Progenitor cell of endocrine pancreas (in vitro differentiated cells): ENCODE results near the gene ZNF579. TPM values are rescaled to one million over a fixed set of nuclear protein-coding genes. Genes with fewer than 3 reads are reported as not detected.

Source experiments
- DNase-seq: peaks from one replicate; pipeline ENCODE4 v3.0.0; 2021; ENCODE audit warnings: low spot score; ENCODE audit not compliant: unreplicated experiment
- H3K27ac Mint-ChIP-seq: 2 replicates; pipeline ENCODE4 v1.8.0; 2021; ENCODE audit warnings: mild to moderate bottlenecking, moderate library complexity, mixed read lengths
- H3K27me3 Mint-ChIP-seq: 2 replicates; pipeline ENCODE4 v1.8.0; 2021; ENCODE audit warnings: mixed read lengths
- H3K36me3 Mint-ChIP-seq: 2 replicates; pipeline ENCODE4 v1.8.0; 2022; ENCODE audit warnings: mixed read lengths; ENCODE audit not compliant: insufficient read depth
- H3K4me1 Mint-ChIP-seq: 2 replicates; pipeline ENCODE4 v1.8.0; 2021; ENCODE audit warnings: low read depth, mixed read lengths
- H3K4me3 Mint-ChIP-seq: 2 replicates; pipeline ENCODE4 v1.8.0; 2021; ENCODE audit warnings: low read depth, mild to moderate bottlenecking, moderate library complexity, mixed read lengths
- H3K9me3 Mint-ChIP-seq: 2 replicates; pipeline ENCODE4 v1.8.0; 2021; ENCODE audit warnings: low read depth, mixed read lengths
- total RNA-seq: library from RNA; stranded (reverse); gene quantifications from 2 replicates; pipeline ENCODE4 v1.2.1, GENCODE V29; 2021
- TF ChIP-seq, protein P1 (sequence below): fragments of 200-600 bp; sonication (generic); IDR thresholded peaks from one replicate; pipeline ENCODE4 v1.5.0; 2021; ENCODE audit warnings: antibody characterized with exemption, mild to moderate bottlenecking; ENCODE audit not compliant: unreplicated experiment

Gene ZNF579
- total RNA-seq, 1 donor from 2014 or later, result 29.1 TPM

DNA sequence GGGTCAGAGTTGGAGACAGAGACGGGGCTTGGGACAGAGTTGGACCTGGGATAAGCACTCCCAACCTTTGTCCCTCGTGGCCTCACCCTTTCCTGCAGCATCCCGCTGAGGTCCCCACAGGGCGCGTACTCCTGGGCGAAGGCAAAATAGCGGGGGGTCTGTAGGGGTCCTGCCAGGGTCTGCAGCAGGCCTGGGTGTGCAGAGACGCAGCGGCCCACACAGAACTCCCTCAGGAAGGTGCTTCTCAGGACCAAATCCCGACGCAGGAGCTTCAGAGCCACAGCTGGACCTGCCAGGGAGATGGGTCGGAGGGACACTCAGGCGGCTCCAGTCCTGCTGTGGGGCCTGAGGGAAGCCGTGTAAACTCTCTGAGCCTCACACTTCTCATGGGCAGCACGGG lies 36.6 kb downstream of the ZNF579 start:
- Mint-ChIP-seq H3K27ac (no peak overlapping the region), H3K27me3 (peaks cover 20% of the 10 kb centered on the region), H3K4me3 (no peak overlapping the region), H3K9me3 (peaks cover 4% of the 10 kb centered on the region), H3K4me1 (peaks cover 8% of the 10 kb centered on the region), H3K36me3 (no peaks in the 10 kb centered on the region)
- TF ChIP-seq, protein P1, sequence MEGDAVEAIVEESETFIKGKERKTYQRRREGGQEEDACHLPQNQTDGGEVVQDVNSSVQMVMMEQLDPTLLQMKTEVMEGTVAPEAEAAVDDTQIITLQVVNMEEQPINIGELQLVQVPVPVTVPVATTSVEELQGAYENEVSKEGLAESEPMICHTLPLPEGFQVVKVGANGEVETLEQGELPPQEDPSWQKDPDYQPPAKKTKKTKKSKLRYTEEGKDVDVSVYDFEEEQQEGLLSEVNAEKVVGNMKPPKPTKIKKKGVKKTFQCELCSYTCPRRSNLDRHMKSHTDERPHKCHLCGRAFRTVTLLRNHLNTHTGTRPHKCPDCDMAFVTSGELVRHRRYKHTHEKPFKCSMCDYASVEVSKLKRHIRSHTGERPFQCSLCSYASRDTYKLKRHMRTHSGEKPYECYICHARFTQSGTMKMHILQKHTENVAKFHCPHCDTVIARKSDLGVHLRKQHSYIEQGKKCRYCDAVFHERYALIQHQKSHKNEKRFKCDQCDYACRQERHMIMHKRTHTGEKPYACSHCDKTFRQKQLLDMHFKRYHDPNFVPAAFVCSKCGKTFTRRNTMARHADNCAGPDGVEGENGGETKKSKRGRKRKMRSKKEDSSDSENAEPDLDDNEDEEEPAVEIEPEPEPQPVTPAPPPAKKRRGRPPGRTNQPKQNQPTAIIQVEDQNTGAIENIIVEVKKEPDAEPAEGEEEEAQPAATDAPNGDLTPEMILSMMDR, result no peak
- no peak for DNase-seq

DNA sequence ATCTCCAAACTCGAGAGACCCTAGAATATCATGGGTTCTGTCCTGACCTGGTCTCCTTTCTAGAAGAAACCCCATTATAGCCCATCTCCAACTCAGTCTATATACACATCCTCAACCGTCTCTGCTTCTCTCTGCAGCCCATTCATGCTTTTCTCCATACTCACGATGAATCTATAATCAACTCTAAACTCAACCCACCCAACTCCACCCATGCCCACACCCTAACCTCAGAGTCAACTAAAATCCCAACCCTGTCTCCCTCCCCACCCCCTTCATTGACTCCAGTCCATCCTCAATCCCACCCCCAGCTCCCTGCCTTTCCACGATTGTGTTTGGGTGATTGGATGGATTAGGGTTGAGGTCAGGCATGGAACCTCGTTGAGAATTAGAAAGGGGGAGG lies 37.1 kb downstream of the ZNF579 start:
- H3K4me1 Mint-ChIP-seq, result peaks cover 8% of the 10 kb centered on the region
- H3K4me3 Mint-ChIP-seq, result no peak overlapping the region
- H3K27ac Mint-ChIP-seq, result no peak overlapping the region
- TF ChIP-seq, protein P1, result no peak
- H3K36me3 Mint-ChIP-seq, result no peaks in the 10 kb centered on the region
- DNase-seq, result no peak
- peaks cover 4% of the 10 kb centered on the region for H3K9me3 Mint-ChIP-seq
- peaks cover 20% of the 10 kb centered on the region for H3K27me3 Mint-ChIP-seq

DNA sequence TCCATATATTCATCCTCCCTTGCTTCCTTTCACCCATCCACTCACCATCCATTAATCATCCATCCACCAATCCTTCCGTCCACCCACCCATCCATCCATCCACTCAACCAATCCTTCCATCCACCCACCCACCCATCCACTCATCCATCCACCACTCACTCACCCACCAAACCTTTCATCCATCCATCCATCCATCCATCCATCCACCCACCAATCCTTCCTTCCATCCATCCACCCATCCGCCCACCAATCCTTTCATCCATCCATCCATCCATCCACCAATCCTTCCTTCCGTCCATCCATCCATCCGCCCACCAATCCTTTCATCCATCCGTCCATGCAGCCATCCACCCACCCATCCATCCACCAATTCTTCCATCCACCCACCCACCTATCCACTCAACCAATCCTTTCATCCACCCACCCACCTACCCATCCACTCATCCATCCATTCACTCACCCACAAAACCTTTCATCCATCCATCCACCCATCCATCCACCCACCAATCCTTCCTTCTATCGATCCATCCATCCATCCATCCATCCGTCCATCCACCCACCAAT lies 38.3 kb downstream of the ZNF579 start:
- DNase-seq, result no peak
- Mint-ChIP-seq H3K27ac (no peak overlapping the region), H3K4me1 (peaks cover 4% of the 10 kb centered on the region), H3K4me3 (no peak overlapping the region), H3K36me3 (no peaks in the 10 kb centered on the region), H3K9me3 (peaks cover 4% of the 10 kb centered on the region), H3K27me3 (peaks cover 20% of the 10 kb centered on the region)
- TF ChIP-seq, protein P1, result no peak

DNA sequence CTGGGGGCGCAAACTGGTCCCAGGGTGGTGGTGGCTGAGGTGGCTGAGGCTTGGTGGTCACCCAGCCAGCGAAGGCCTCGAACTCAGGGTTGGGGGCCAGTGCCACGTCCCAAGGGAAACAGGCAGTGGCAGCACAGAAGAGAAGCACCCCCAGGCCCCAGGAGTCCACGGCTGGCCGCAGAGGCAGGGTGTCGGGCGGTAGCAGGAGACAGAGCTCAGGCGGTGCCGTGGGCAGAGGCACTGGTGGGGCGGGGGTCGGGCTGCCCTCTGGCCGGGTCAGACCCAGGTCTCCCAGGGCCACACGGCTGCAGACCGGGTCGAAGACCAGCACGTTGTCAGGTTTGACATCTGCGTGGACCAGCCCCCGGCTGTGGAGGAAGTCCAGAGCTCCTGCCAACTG lies 39.6 kb downstream of the ZNF579 start:
- Mint-ChIP-seq H3K4me3 (no peak overlapping the region), H3K9me3 (peaks cover 4% of the 10 kb centered on the region), H3K36me3 (no peaks in the 10 kb centered on the region), H3K27me3 (peaks cover 20% of the 10 kb centered on the region), H3K4me1 (peaks cover 2% of the 10 kb centered on the region), H3K27ac (no peak overlapping the region)
- TF ChIP-seq, protein P1, result no peak
- no peak for DNase-seq

DNA sequence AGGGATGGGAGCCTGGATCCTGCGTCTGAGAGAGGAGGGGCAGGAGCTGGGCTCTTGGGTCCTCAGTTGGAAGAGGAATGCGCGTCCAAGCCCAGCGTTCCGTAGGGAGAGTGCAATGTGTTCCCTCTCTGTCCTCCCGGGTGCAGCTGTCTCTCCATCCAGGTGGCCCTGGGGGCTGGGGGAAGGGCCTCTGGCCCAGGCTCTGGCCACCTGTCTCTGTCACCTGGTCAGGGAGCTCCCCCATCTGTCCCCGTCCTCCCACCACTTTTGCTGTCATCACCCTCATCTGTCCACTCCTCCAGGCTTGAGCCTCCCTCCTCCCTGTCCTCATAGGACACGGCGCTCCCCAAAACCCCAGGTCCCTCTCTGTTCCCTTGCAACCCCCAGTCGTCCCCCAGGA lies 40.0 kb downstream of the ZNF579 start:
- H3K27me3 Mint-ChIP-seq, result peaks cover 15% of the 10 kb centered on the region
- DNase-seq, result no peak
- H3K36me3 Mint-ChIP-seq, result no peaks in the 10 kb centered on the region
- peaks cover 2% of the 10 kb centered on the region for H3K4me1 Mint-ChIP-seq
- H3K9me3 Mint-ChIP-seq, result peaks cover 4% of the 10 kb centered on the region
- H3K4me3 Mint-ChIP-seq, result no peak overlapping the region
- H3K27ac Mint-ChIP-seq, result no peak overlapping the region
- TF ChIP-seq, protein P1, result no peak
